RWPE2 (cell line): ENCODE measurements around the gene ARHGAP30.
A peak's percentile ranks its signal among the peaks of the same experiment; 100 is the strongest.
"Not testable (repeated sequence)": the region's sequence is repeated elsewhere in the genome, so short reads cannot be mapped to it uniquely, and the experiment has no call there.

Experiments
- ATAC-seq: fragments of 200-7000 bp; cut with Tn5 transposase; 3 replicates; pipeline ENCODE4 v1.9.1; 2021; ENCODE audit warnings: low read depth
- DNase-seq: peaks from one replicate; pipeline ENCODE4 v3.0.0-alpha.2; 2020; ENCODE audit warnings: low spot score
- H3K27ac ChIP-seq: fragments of 450-650 bp; 2 replicates; pipeline ENCODE4 v1.5.1; 2017; ENCODE audit warnings: mild to moderate bottlenecking; ENCODE audit not compliant: poor library complexity, severe bottlenecking
- H3K27me3 ChIP-seq: fragments of 250-450 bp; sonication (Bioruptor Pico); 2 replicates; pipeline ENCODE4 v1.5.1; 2021; ENCODE audit warnings: mild to moderate bottlenecking, moderate library complexity; ENCODE audit not compliant: insufficient read depth, poor library complexity, severe bottlenecking
- H3K36me3 ChIP-seq: fragments of 250-450 bp; sonication (Bioruptor Pico); 2 replicates; pipeline ENCODE4 v1.5.1; 2020; ENCODE audit warnings: low read depth, mild to moderate bottlenecking, moderate library complexity
- H3K4me1 ChIP-seq: fragments of 250-450 bp; sonication (Bioruptor Pico); 2 replicates; pipeline ENCODE4 v1.5.1; 2021; ENCODE audit warnings: mild to moderate bottlenecking, moderate library complexity; ENCODE audit not compliant: insufficient read depth, poor library complexity, severe bottlenecking
- H3K4me3 ChIP-seq: fragments of 250-450 bp; sonication (Bioruptor Pico); 2 replicates; pipeline ENCODE4 v1.5.1; 2021; ENCODE audit warnings: mild to moderate bottlenecking, moderate library complexity; ENCODE audit not compliant: severe bottlenecking
- H3K9me3 ChIP-seq: fragments of 250-450 bp; sonication (Bioruptor Pico); 2 replicates; pipeline ENCODE4 v1.5.1; 2021; ENCODE audit warnings: mild to moderate bottlenecking, moderate library complexity; ENCODE audit not compliant: severe bottlenecking
- CTCF ChIP-seq: fragments of 450-650 bp; IDR thresholded peaks from one replicate; pipeline ENCODE4 v1.5.1; 2017; ENCODE audit warnings: mild to moderate bottlenecking, moderate library complexity; ENCODE audit not compliant: poor library complexity, severe bottlenecking

The ARHGAP30 gene

GRCh38 chr1:161021970-161022353, 47.7 kb downstream of the ARHGAP30 start:
- no peaks in the 10 kb centered on the region for H3K9me3 ChIP-seq
- no peak for TF ChIP-seq CTCF
- no peak for DNase-seq
- H3K4me1 ChIP-seq = peaks cover 35% of the 10 kb centered on the region
- peak overlapping the region; percentile 89 for H3K27ac ChIP-seq
- peak overlapping the region; percentile 73 for H3K4me3 ChIP-seq
- H3K27me3 ChIP-seq = no peaks in the 10 kb centered on the region
- peak; percentile 15; the same call in 1 of the 3 replicates for ATAC-seq
- peaks cover 7% of the 10 kb centered on the region; the same call in 1 of the 2 replicates for H3K36me3 ChIP-seq

- Histone ChIP-seq H3K27ac (peak overlapping the region; percentile 89), H3K36me3 (peaks cover 11% of the 10 kb centered on the region), H3K27me3 (no peaks in the 10 kb centered on the region), H3K4me3 (peak overlapping the region; percentile 73), H3K4me1 (peaks cover 41% of the 10 kb centered on the region), H3K9me3 (no peaks in the 10 kb centered on the region)
- TF ChIP-seq CTCF = no peak
- peak; percentile 99 for DNase-seq
- ATAC-seq = peak; percentile 90
Measured at GRCh38 chr1:161021165-161021969, 48.3 kb downstream of the ARHGAP30 start.

DNA sequence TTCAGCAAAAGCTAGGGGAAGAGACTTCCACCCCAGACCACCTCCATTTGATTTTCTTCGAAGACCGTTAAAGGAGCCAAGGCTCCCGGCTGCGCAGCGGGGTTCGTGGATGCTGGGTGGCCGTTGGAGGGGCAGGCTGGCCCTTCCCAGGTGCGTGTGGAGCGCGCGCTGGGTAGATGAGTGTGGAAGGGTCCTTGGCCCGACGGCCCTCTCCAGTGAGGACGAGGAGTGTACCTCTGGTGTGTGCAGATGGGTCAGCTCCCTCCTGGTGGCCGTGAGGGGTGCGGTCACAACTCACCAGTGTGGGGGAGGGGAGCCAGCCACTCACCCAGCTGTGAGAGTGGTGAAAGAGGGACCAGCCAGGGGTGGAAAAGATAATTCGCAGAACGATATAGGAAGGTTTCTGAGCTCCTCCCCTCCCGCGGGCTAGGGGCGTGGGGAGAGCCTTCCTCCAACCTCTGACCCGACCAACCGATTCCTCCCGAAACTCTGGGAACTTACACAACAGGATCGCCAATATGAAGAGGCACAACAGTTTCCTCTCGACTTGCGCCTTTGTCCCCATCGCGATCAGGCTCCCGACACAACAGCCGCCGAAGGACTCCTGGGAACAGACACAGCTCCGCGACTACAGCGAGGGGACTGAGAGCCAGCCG, 49.1 kb downstream of the ARHGAP30 start, which contains the start of gene F11R:
Gene F11R (minus strand): TSS at position 644 of the 656 bp plus-strand sequence. CDS start 79 bp downstream, at position 565.
- Histone ChIP-seq H3K4me1 (peaks cover 42% of the 10 kb centered on the region), H3K27ac (peak within 1 kb of the TSS; percentile 89), H3K27me3 (no peaks in the 10 kb centered on the region), H3K9me3 (no peaks in the 10 kb centered on the region), H3K36me3 (peaks cover 17% of the 10 kb centered on the region), H3K4me3 (peak within 1 kb of the TSS; percentile 73)
- peak; percentile 75 for DNase-seq
- peak; percentile 6 for TF ChIP-seq CTCF
- peak; percentile 29 for ATAC-seq

- H3K27me3 ChIP-seq = no peaks in the 10 kb centered on the region
- H3K9me3 ChIP-seq = no peaks in the 10 kb centered on the region
- DNase-seq (no peak), ATAC-seq (peak; percentile 46)
- H3K27ac ChIP-seq = peak overlapping the region; percentile 89
- peak overlapping the region; percentile 73 for H3K4me3 ChIP-seq
- peaks cover 18% of the 10 kb centered on the region for H3K36me3 ChIP-seq
- H3K4me1 ChIP-seq = peaks cover 42% of the 10 kb centered on the region
- no peak for TF ChIP-seq CTCF
Measured at GRCh38 chr1:161019751-161020495, 49.8 kb downstream of the ARHGAP30 start.

- H3K9me3 ChIP-seq, H3K27me3 ChIP-seq, DNase-seq, ATAC-seq: not testable (repeated sequence)
- peak overlapping the region; percentile 73 for H3K4me3 ChIP-seq
- H3K36me3 ChIP-seq = peaks cover 21% of the 10 kb centered on the region
- H3K4me1 ChIP-seq = peaks cover 48% of the 10 kb centered on the region
- H3K27ac ChIP-seq = peak overlapping the region; percentile 89
Measured at GRCh38 chr1:161019111-161019660, 50.5 kb downstream of the ARHGAP30 start.
